DND-41 (cell line): ENCODE measurements around the gene SLC44A1.

Experiments
- CTCF ChIP-seq: IDR thresholded peaks from 2 replicates; pipeline ENCODE4 v1.5.1; 2012; ENCODE audit warnings: borderline replicate concordance, low read length, moderate library complexity, mild to moderate bottlenecking; ENCODE audit not compliant: poor library complexity, severe bottlenecking; ENCODE audit errors: extremely low read depth
- EZH2 ChIP-seq: IDR thresholded peaks from 3 replicates; pipeline ENCODE4 v1.6.1; 2012; ENCODE audit warnings: borderline replicate concordance, low read depth, mild to moderate bottlenecking, moderate library complexity, low read length, inconsistent platforms; ENCODE audit not compliant: severe bottlenecking

- TF ChIP-seq EZH2 (no peak), CTCF (no peak)
Observed at GRCh38 chr9:105291422-105291859, 47.0 kb downstream of the SLC44A1 start.
